Lower leg skin (tissue), 3 donors: ENCODE measurements around the gene DGKI.

Source experiments
- CTCF ChIP-seq, 3 donors: fragments of 450-650 bp; IDR thresholded peaks; one replicate each; pipeline ENCODE4 v1.5.1; 2016; ENCODE audit warnings: antibody characterized with exemption in 3 of 3, mild to moderate bottlenecking in 3 of 3, moderate library complexity in 2 of 3
- POLR2A ChIP-seq, 2 donors: fragments of 450-650 bp; IDR thresholded peaks; one replicate each; pipeline ENCODE4 v1.6.1; 2016 to 2017; ENCODE audit warnings: antibody characterized with exemption in 2 of 2, mild to moderate bottlenecking in 1 of 2, moderate library complexity in 1 of 2

DNA sequence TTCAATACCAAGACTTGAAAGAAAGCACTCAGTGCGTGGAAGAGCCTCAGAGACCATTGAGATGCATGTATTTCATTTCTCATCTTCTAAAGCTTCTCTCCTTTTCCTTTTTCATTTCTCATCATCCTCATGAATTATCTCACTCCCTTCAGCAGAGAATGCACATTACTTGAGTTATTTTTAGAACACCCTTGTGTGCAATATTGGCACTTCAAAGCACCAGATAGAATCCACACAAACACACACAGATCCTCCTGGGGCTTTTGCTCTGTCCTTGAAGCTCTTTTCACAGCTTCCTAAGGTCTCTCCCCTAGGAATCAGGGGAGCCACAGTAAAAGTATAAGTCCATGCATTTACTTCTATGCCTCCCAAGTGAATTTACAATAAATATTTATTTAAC, 18.3 kb downstream of the DGKI start:
- TF ChIP-seq CTCF (IDR thresholded peaks at IDR 0.05) (no peak), POLR2A (IDR thresholded peaks at IDR 0.05) (no peak)
